Neural progenitor cell (in vitro differentiated cells): ENCODE measurements around the gene ADRA2A. TPM values are rescaled to one million over a fixed set of nuclear protein-coding genes. Genes with fewer than 3 reads are reported as not detected.

ENCODE experiments used
- DNase-seq: peaks from one replicate; pipeline ENCODE4 v3.0.0-alpha.2; 2016; ENCODE audit warnings: low spot score
- H2AFZ ChIP-seq: fragments of 200-600 bp; sonication (generic); replicated peaks from 2 replicates; pipeline ENCODE4 v1.6.1; 2016; ENCODE audit warnings: antibody characterized with exemption
- H3F3A ChIP-seq: fragments of 200-600 bp; sonication (generic); 2 replicates; pipeline ENCODE4 v1.6.1; 2016; ENCODE audit warnings: antibody characterized with exemption, low read depth
- H3K27ac ChIP-seq: fragments of 200-600 bp; sonication (generic); 2 replicates; pipeline ENCODE4 v1.5.1; 2016; ENCODE audit warnings: mild to moderate bottlenecking
- H3K27me3 ChIP-seq: fragments of 200-600 bp; sonication (generic); 2 replicates; pipeline ENCODE4 v1.6.1; 2016; ENCODE audit warnings: mild to moderate bottlenecking, moderate library complexity
- H3K36me3 ChIP-seq: fragments of 200-600 bp; sonication (generic); 2 replicates; pipeline ENCODE4 v1.5.1; 2016
- H3K4me1 ChIP-seq: fragments of 200-600 bp; sonication (generic); 2 replicates; pipeline ENCODE4 v1.6.1; 2016; ENCODE audit warnings: mixed run types
- H3K4me2 ChIP-seq: fragments of 200-600 bp; sonication (generic); 2 replicates; pipeline ENCODE4 v1.6.1; 2016
- H3K4me3 ChIP-seq: fragments of 200-600 bp; sonication (generic); 2 replicates; pipeline ENCODE4 v1.5.1; 2016
- H3K79me2 ChIP-seq: fragments of 200-600 bp; sonication (generic); 2 replicates; pipeline ENCODE4 v1.6.1; 2016; ENCODE audit warnings: low read depth
- H3K9ac ChIP-seq: fragments of 200-600 bp; sonication (generic); 2 replicates; pipeline ENCODE4 v1.6.1; 2016
- H3K9me3 ChIP-seq: fragments of 200-600 bp; sonication (generic); 2 replicates; pipeline ENCODE4 v1.5.1; 2016; ENCODE audit warnings: low read depth
- H4K20me1 ChIP-seq: fragments of 200-600 bp; sonication (generic); 2 replicates; pipeline ENCODE4 v1.6.1; 2016; ENCODE audit warnings: low read depth
- H3K27ac Mint-ChIP-seq: 3 replicates; pipeline ENCODE4 v1.8.0; 2021; ENCODE audit warnings: mixed read lengths
- H3K27me3 Mint-ChIP-seq: 2 replicates; pipeline ENCODE4 v1.8.0; 2022; ENCODE audit warnings: low read depth, mild to moderate bottlenecking, inconsistent platforms, moderate library complexity, mixed read lengths; ENCODE audit not compliant: insufficient read depth
- H3K36me3 Mint-ChIP-seq: 3 replicates; pipeline ENCODE4 v1.8.0; 2021; ENCODE audit warnings: mixed read lengths
- H3K4me1 Mint-ChIP-seq: 3 replicates; pipeline ENCODE4 v1.8.0; 2021; ENCODE audit warnings: mixed read lengths
- H3K4me3 Mint-ChIP-seq: 3 replicates; pipeline ENCODE4 v1.8.0; 2021; ENCODE audit warnings: mild to moderate bottlenecking, moderate library complexity, mixed read lengths
- H3K9me3 Mint-ChIP-seq: 3 replicates; pipeline ENCODE4 v1.8.0; 2020; ENCODE audit warnings: mixed read lengths
- EZH2 ChIP-seq: fragments of 200-600 bp; sonication (generic); IDR thresholded peaks from 2 replicates; pipeline ENCODE4 v1.6.1; 2017; ENCODE audit warnings: antibody characterized with exemption, mild to moderate bottlenecking, moderate library complexity
- EZH2phosphoT487 ChIP-seq: fragments of 200-600 bp; sonication (generic); IDR thresholded peaks from 2 replicates; pipeline ENCODE4 v1.6.1; 2017; ENCODE audit warnings: antibody characterized with exemption
- total RNA-seq: library from RNA; depleted of rRNA; stranded (reverse); fragments of >200 nt; gene quantifications from 2 replicates; pipeline ENCODE4 v1.2.3, GENCODE V29; 2015; ENCODE audit warnings: low replicate concordance
- TF ChIP-seq, protein P1 (sequence below): fragments of 200-600 bp; sonication (generic); IDR thresholded peaks from 2 replicates; pipeline ENCODE4 v1.5.1; 2017; ENCODE audit warnings: antibody characterized with exemption, mild to moderate bottlenecking

ADRA2A gene
- 0.06 TPM in 1 of 2 replicates, not detected in the other for total RNA-seq

GRCh38 chr10:111076682-111077478 is at the start of gene ADRA2A:
TSS of gene ADRA2A (plus strand) at chr10:111077029. CDS start at chr10:111077997, 968 bp downstream.
- H3K9me3 ChIP-seq: no peaks in the 10 kb centered on the region
- H3K27ac ChIP-seq: no peak within 1 kb of the TSS
- Mint-ChIP-seq H3K9me3 (peaks cover 8% of the 10 kb centered on the region), H3K27me3 (peaks cover 20% of the 10 kb centered on the region), H3K4me1 (peaks cover 15% of the 10 kb centered on the region), H3K27ac (no peak within 1 kb of the TSS), H3K36me3 (peaks cover 2% of the 10 kb centered on the region), H3K4me3 (peak within 1 kb of the TSS; percentile 85)
- peak; percentile 88 for DNase-seq
- H3K4me3 ChIP-seq: peak within 1 kb of the TSS; percentile 62
- no peak within 1 kb of the TSS for H3K9ac ChIP-seq
- H3F3A ChIP-seq: peaks cover 11% of the 10 kb centered on the region
- no peaks in the 10 kb centered on the region for H3K36me3 ChIP-seq
- peak within 1 kb of the TSS; percentile 96 for H2AFZ ChIP-seq
- H3K4me1 ChIP-seq: no peaks in the 10 kb centered on the region
- H3K79me2 ChIP-seq: no peaks in the 10 kb centered on the region
- peak within 1 kb of the TSS; percentile 89 for H3K4me2 ChIP-seq
- H3K27me3 ChIP-seq: peaks cover 75% of the 10 kb centered on the region
- TF ChIP-seq EZH2: peak; percentile 57
- TF ChIP-seq, protein P1, sequence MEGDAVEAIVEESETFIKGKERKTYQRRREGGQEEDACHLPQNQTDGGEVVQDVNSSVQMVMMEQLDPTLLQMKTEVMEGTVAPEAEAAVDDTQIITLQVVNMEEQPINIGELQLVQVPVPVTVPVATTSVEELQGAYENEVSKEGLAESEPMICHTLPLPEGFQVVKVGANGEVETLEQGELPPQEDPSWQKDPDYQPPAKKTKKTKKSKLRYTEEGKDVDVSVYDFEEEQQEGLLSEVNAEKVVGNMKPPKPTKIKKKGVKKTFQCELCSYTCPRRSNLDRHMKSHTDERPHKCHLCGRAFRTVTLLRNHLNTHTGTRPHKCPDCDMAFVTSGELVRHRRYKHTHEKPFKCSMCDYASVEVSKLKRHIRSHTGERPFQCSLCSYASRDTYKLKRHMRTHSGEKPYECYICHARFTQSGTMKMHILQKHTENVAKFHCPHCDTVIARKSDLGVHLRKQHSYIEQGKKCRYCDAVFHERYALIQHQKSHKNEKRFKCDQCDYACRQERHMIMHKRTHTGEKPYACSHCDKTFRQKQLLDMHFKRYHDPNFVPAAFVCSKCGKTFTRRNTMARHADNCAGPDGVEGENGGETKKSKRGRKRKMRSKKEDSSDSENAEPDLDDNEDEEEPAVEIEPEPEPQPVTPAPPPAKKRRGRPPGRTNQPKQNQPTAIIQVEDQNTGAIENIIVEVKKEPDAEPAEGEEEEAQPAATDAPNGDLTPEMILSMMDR: no peak
- TF ChIP-seq EZH2phosphoT487: peak; percentile 61
- H4K20me1 ChIP-seq: no peaks in the 10 kb centered on the region

DNA sequence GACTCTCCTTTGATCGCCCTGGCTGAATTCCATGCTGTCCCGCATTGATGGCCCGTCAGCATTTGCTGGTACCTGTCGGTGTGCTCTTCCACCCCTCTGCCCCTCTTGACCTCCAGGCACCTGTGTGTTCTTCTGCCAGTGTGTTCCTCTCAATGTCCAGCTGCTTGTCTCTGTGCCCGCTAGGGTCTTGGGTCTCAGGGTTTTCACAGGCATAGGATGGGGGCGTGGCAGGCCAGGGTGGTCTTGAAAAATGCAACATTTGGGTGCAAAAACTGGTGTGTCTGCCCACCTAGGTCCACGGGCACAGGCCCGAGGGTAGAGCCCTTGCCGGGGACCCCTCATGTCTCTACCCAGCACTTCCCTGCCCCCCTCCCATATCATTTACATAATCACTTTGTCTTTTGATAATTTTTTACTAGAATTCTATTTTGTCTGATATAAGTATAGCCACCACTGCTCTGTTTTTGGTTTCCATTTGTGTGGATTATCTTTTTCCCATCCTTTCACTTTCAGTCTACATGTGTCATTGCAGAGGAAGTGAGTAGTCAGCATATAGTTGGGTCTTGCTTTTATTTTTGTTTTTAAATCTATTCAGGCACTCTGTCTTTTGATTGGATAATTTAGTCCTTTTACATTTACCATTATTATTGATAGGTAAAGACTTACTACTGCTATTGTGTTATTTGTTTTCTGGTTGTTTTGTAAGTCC is 46.6 kb upstream of the ADRA2A start:
- Histone ChIP-seq H3K27me3 (no peaks in the 10 kb centered on the region), H3K4me1 (no peaks in the 10 kb centered on the region), H3F3A (no peaks in the 10 kb centered on the region), H4K20me1 (no peaks in the 10 kb centered on the region), H3K9me3 (no peaks in the 10 kb centered on the region), H3K36me3 (peaks cover 5% of the 10 kb centered on the region), H3K79me2 (no peaks in the 10 kb centered on the region), H3K4me2 (no peak overlapping the region), H2AFZ (no peak overlapping the region), H3K4me3 (no peak overlapping the region), H3K27ac (no peak overlapping the region), H3K9ac (no peak overlapping the region)
- no peak for DNase-seq
- Mint-ChIP-seq H3K36me3 (peaks cover 9% of the 10 kb centered on the region), H3K9me3 (peaks cover 18% of the 10 kb centered on the region), H3K27me3 (no peaks in the 10 kb centered on the region), H3K27ac (no peak overlapping the region), H3K4me3 (no peak overlapping the region), H3K4me1 (no peaks in the 10 kb centered on the region)
- TF ChIP-seq, protein P1: no peak
- TF ChIP-seq EZH2 (no peak), EZH2phosphoT487 (no peak)

DNA sequence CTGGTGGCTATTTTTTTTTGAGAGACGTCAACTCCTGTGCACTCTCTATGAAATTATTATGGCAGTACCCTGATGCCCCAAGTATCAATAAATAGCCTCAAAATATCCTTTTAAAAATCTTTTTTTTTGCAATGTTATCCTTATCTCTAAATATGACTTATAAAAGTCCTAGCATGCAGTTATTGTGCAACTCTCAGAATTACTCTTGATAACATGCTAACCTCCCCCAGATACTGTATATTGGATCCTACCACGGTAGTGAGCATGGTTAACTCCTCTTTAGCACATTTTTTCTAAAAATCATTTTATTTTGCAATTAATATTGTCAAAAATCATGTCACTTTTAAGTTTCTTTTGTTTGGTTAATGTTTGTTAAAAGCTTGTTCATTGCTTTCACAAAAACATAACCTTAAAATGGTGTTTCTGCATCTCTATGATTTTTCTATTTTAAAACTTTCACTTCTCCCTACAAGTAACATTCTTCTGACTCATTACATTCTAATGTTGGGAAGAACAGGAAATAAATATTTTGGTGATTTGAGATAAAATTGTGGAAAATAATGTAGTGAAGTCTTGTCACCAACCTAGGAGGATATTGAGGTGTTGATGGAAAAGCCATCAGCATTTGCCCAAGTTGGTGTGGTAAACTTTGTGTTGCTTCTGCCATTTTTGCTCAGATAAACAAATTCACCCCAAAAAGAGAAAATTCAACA is 42.1 kb upstream of the ADRA2A start:
- H3F3A ChIP-seq: no peaks in the 10 kb centered on the region
- H3K4me1 ChIP-seq: no peaks in the 10 kb centered on the region
- H3K36me3 Mint-ChIP-seq: peaks cover 9% of the 10 kb centered on the region
- TF ChIP-seq EZH2 (no peak), EZH2phosphoT487 (no peak)
- TF ChIP-seq, protein P1: no peak
- H3K27me3 Mint-ChIP-seq: no peaks in the 10 kb centered on the region
- no peaks in the 10 kb centered on the region for H3K4me1 Mint-ChIP-seq
- H3K27me3 ChIP-seq: no peaks in the 10 kb centered on the region
- H3K4me2 ChIP-seq: no peak overlapping the region
- H3K4me3 ChIP-seq: no peak overlapping the region
- H3K79me2 ChIP-seq: no peaks in the 10 kb centered on the region
- H2AFZ ChIP-seq: no peak overlapping the region
- H3K4me3 Mint-ChIP-seq: no peak overlapping the region
- H3K9me3 ChIP-seq: peaks cover 9% of the 10 kb centered on the region
- H4K20me1 ChIP-seq: no peaks in the 10 kb centered on the region
- no peak overlapping the region for H3K9ac ChIP-seq
- no peak overlapping the region for H3K27ac Mint-ChIP-seq
- no peak overlapping the region for H3K27ac ChIP-seq
- DNase-seq: no peak
- H3K9me3 Mint-ChIP-seq: peaks cover 27% of the 10 kb centered on the region
- H3K36me3 ChIP-seq: no peaks in the 10 kb centered on the region
